OCI-LY7 (cell line): ENCODE data around the gene KLHDC3.

Experiments
- EZH2phosphoT487 ChIP-seq: fragments of 200-600 bp; sonication (generic); IDR thresholded peaks from 2 replicates; pipeline ENCODE4 v1.6.1; 2018; ENCODE audit warnings: low read depth, borderline replicate concordance, mild to moderate bottlenecking, mixed run types, antibody characterized with exemption, low read length, moderate library complexity, mixed read lengths
- TF ChIP-seq, protein P1 (sequence below): fragments of 200-600 bp; sonication (generic); conservative IDR thresholded peaks from 2 replicates; pipeline ENCODE4 v1.5.1; 2014; ENCODE audit warnings: mild to moderate bottlenecking, antibody characterized with exemption, low read length, moderate library complexity, mixed read lengths

DNA sequence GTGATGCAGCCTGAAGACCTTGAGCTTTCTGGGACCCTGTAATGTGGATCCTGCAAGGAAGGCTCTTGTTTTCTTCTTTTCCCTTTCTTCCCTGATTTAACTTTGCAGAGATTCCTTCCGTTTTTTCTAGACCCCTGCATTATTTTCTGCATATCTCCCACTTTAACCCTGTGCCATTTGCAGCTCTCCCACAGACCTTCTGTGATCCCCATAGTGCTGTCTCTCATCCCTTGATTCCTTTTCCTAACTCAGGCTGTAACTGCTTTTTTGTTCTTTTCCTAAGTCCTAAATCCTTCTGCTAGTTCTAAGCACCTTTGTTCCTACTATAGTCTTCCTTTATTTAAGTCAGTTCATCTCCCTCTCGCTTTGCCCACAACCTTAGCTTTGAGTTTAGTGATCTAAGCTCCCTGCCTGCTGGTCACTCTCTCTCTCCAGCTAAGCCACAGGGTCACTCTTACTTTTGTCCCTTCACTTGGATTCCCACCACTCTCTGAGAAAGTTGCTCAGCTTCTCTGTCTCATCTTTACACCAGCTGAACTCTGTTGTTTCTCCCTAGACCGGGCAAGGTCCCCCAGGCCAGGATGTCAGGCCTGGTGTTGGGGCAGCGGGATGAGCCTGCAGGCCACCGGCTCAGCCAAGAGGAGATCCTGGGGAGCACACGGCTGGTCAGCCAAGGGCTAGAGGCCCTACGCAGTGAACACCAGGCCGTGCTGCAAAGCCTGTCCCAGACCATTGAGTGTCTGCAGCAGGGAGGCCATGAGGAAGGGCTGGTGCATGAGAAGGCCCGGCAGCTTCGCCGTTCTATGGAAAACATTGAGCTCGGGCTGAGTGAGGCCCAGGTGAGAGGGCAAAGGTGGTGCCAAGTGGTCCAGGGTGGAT is 46.9 kb downstream of the KLHDC3 start:
- TF ChIP-seq, protein P1, sequence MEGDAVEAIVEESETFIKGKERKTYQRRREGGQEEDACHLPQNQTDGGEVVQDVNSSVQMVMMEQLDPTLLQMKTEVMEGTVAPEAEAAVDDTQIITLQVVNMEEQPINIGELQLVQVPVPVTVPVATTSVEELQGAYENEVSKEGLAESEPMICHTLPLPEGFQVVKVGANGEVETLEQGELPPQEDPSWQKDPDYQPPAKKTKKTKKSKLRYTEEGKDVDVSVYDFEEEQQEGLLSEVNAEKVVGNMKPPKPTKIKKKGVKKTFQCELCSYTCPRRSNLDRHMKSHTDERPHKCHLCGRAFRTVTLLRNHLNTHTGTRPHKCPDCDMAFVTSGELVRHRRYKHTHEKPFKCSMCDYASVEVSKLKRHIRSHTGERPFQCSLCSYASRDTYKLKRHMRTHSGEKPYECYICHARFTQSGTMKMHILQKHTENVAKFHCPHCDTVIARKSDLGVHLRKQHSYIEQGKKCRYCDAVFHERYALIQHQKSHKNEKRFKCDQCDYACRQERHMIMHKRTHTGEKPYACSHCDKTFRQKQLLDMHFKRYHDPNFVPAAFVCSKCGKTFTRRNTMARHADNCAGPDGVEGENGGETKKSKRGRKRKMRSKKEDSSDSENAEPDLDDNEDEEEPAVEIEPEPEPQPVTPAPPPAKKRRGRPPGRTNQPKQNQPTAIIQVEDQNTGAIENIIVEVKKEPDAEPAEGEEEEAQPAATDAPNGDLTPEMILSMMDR, result no peak
- no peak for TF ChIP-seq EZH2phosphoT487
